Measurements from ENCODE around the gene PIK3C2G.

DNA sequence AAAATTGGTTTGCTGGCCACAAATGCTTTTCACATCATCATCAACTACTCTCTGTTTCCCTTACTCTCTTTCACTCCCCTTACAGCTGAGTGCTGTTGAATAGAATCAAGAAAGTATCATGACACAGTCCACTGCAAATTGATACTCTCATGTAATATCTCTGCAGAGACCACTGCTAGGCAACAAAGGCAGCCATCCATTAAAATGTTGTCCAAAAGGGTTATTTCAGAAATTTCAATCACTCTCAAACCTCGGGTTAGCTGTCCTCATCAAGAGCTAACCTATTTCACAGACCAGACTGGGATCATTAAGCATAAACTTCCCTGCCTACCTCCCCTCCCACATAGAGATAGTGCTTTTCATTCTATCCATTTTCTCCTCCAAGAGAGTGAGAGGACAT, 289.8 kb downstream of the PIK3C2G start:
- TF ChIP-seq EZH2 (IDR thresholded peaks at IDR 0.05; ENCODE audit: insufficient read depth, poor library complexity, severe bottlenecking) (no peak), EZH2phosphoT487 (IDR thresholded peaks at IDR 0.05; ENCODE audit: insufficient read depth, low read depth) (no peak)
